ENCODE data around the gene GLYAT.

GLYAT gene

GRCh38 chr11:58773337-58773736 is 41.6 kb upstream of the GLYAT start:
- in situ Hi-C loops (cut with MboI; ENCODE audit: low pct_unique_long_range_greater_than_20kb, low sequenced_read_pairs, unreplicated experiment), result no loop called here
- no peak for DNase-seq (ENCODE audit: low spot score)
- TF ChIP-seq CTCF (IDR thresholded peaks at IDR 0.05; ENCODE audit: extremely low read depth, insufficient read depth, missing control alignments), result no peak

DNA sequence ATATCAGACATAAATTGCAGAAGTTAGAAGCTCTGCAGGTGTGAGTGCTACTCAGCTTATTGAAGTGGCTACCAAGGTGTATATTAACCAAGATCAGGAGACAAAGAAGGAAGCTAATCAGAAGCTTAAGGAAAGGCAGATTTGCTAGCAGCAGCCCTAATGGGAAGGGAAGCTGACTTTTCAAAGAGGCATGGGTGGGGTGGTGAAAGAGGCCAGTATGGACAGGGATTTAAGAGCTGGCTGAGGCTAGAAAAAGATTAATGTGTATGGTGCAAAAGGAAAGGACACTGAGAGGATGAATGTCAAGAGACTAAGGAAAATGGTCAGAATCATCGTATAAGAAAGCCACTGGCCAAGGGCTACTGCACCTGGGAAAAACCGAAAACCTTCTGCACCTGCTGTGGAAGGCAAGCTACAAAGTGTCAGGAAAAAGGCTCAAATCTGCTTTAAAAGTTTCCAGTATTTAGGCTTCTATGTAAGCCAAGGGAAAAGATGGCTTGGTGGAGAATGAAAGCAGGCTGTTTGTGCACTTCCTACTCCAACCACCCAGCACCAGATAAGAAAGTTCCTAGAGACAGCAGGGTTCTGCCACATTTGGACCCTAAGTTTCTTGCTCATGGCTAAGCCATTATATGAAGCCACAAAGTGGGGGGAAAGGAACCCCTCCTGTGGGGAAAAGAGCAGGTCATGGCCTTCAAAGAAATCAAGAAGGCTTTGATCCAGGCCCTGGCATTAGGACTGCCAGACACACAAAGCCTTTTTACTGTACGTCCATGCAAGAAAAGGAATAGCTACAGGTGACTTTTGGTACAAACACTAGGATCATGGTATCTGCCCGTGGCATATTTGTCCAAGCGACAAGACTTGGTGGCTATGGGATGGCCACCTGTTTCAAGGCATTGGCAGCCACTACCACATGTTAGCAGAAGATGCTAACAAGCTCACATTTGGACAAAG is 40.9 kb upstream of the GLYAT start:
- TF ChIP-seq CTCF (IDR thresholded peaks at IDR 0.05; ENCODE audit: extremely low read depth, insufficient read depth, missing control alignments), result no peak
- no peak for DNase-seq (ENCODE audit: low spot score)

GRCh38 chr11:58771458-58771855 is 39.7 kb upstream of the GLYAT start:
- DNase-seq (ENCODE audit: low spot score), result no peak
- in situ Hi-C loops (cut with MboI; ENCODE audit: low pct_unique_long_range_greater_than_20kb, low sequenced_read_pairs, unreplicated experiment), result no loop called here
- no peak for TF ChIP-seq CTCF (IDR thresholded peaks at IDR 0.05; ENCODE audit: extremely low read depth, insufficient read depth, missing control alignments)

More for the DNA sequence above, 40.9 kb upstream of the GLYAT start:
- in situ Hi-C loops (cut with MboI; ENCODE audit: low pct_unique_long_range_greater_than_20kb, low sequenced_read_pairs, unreplicated experiment), result no loop called here

DNA sequence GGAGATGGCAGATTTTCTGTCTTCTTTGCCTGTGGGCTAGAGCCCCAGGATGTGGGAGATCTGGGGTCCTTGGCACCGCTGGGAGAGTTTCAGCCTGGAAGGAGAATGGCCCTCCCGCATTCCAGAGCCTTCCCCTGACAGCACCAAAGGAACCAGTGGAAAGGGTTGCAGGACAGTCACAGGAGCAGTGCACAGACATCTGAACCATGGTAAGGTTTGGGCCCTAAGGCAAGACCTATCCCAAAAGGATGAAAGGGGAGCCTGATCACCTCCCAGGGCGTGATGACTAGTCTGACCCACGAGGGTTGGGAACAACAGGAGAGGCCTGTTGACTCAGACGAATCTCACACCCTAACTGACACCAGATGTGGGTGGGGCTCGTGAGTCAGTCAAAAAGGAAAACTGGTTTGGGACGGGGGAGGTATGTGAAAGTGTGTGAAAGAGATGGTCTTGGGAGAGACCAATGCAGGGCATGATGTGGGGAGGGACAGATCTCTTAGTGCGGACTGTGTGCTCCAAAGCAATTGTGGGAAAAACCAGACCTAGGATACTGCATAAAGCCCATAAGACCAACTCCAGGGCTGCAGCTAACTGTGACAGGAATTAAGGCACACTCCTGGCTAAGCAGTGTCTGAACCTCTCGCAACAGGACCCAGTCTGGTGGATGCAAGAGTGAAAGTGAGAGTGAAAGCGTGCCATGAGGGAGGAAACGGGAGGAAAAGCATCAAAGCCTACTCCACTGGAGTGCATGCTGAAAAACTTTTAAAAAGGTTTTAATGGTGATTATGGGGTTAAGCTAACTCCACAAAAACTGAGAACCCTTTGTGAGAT is 39.1 kb upstream of the GLYAT start:
- in situ Hi-C loops (cut with MboI; ENCODE audit: low pct_unique_long_range_greater_than_20kb, low sequenced_read_pairs, unreplicated experiment), result no loop called here
- no peak for TF ChIP-seq CTCF (IDR thresholded peaks at IDR 0.05; ENCODE audit: extremely low read depth, insufficient read depth, missing control alignments)
- DNase-seq (ENCODE audit: low spot score), result no peak

- no peak for DNase-seq (ENCODE audit: low spot score)
- no peak for TF ChIP-seq CTCF (IDR thresholded peaks at IDR 0.05; ENCODE audit: extremely low read depth, insufficient read depth, missing control alignments)
- in situ Hi-C loops (cut with MboI; ENCODE audit: low pct_unique_long_range_greater_than_20kb, low sequenced_read_pairs, unreplicated experiment), result no loop called here
Observed at GRCh38 chr11:58770166-58770565, 38.4 kb upstream of the GLYAT start.

DNA sequence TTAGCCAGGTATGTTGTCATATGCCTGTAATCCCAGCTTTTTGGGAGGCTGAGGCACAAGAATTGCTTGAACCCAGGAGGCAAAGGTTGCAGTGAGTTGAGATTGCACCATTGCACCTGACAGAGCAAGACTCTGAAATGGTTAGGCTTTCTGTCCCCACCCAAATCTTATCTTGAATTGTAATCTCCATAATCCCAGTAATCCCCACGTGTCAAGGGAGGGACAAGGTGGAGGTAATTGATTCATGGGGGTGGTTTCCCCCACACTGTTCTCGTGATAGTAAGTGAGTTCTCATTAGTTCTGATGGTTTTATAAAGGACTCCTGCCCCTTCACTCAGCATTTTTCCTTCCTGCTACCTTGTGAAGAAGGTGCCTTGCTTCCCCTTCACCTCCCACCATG is 37.6 kb upstream of the GLYAT start:
- no peak for TF ChIP-seq CTCF (IDR thresholded peaks at IDR 0.05; ENCODE audit: extremely low read depth, insufficient read depth, missing control alignments)
- in situ Hi-C loops (cut with MboI; ENCODE audit: low pct_unique_long_range_greater_than_20kb, low sequenced_read_pairs, unreplicated experiment), result no loop called here
- DNase-seq (ENCODE audit: low spot score), result no peak
